ENCODE data around the gene LMO2.

DNA sequence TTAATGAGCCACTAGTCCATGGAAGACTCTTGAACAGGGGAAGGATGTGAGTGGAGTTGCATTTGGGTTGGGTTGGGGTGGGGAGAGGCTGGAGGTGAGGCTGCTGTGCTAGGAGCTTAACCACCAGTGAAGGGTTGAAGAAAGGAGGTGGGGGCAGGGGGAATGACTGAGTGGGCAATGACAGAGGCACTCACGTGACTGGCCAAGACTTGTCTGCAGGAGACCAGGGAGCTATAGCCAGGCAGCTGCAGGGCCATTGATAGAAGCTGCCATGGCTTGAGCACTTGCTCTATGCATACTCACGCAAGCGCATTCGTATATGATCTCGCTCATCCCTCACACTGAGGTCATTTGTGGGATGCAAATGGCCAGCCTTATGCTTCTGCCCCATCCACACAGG, 4.0 kb downstream of the LMO2 start:
- TF ChIP-seq, protein P1, sequence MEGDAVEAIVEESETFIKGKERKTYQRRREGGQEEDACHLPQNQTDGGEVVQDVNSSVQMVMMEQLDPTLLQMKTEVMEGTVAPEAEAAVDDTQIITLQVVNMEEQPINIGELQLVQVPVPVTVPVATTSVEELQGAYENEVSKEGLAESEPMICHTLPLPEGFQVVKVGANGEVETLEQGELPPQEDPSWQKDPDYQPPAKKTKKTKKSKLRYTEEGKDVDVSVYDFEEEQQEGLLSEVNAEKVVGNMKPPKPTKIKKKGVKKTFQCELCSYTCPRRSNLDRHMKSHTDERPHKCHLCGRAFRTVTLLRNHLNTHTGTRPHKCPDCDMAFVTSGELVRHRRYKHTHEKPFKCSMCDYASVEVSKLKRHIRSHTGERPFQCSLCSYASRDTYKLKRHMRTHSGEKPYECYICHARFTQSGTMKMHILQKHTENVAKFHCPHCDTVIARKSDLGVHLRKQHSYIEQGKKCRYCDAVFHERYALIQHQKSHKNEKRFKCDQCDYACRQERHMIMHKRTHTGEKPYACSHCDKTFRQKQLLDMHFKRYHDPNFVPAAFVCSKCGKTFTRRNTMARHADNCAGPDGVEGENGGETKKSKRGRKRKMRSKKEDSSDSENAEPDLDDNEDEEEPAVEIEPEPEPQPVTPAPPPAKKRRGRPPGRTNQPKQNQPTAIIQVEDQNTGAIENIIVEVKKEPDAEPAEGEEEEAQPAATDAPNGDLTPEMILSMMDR (IDR thresholded peaks at IDR 0.05), result no peak
- TF ChIP-seq POLR2AphosphoS5 (IDR thresholded peaks at IDR 0.05; ENCODE audit: low read depth, low read length), result no peak
